Mucosa of descending colon (tissue), 3 donors: ENCODE results near the gene DYRK1A. TPM values are rescaled to one million over a fixed set of nuclear protein-coding genes. Genes with fewer than 3 reads are reported as not detected.

Experiments used
- ATAC-seq: fragments of 200-7000 bp; cut with Tn5 transposase; one replicate; pipeline ENCODE4 v1.9.1; 2020; ENCODE audit warnings: mild to moderate bottlenecking, moderate library complexity
- DNase-seq, 3 donors: peaks; one replicate each; pipeline ENCODE4 v3.0.0-alpha.2; 2020
- H3K36me3 ChIP-seq: fragments of 200-600 bp; one replicate; pipeline ENCODE4 v1.8.0; 2021; ENCODE audit warnings: low read depth, mild to moderate bottlenecking
- H3K4me1 ChIP-seq: fragments of 200-600 bp; one replicate; pipeline ENCODE4 v1.8.0; 2021; ENCODE audit warnings: low read depth, mild to moderate bottlenecking
- H3K4me3 ChIP-seq: fragments of 200-600 bp; one replicate; pipeline ENCODE4 v1.8.0; 2021; ENCODE audit warnings: mild to moderate bottlenecking
- H3K9me3 ChIP-seq: fragments of 200-600 bp; one replicate; pipeline ENCODE4 v1.8.0; 2021; ENCODE audit warnings: mild to moderate bottlenecking
- intact Hi-C, 2 donors: fragments of 100-400 bp; cut with DNase I in 1 of 2; cut with micrococcal nuclease in 1 of 2; formaldehyde crosslinking; loops; one replicate each; pipeline versions ENCODE4 v1.11.0 to v1.11.1; 2022; cut with DNase I, micrococcal nuclease
- total RNA-seq, 3 donors: library from RNA; stranded (reverse); fragmentation: NEBNext Ultra II Directional in 2 of 3; extraction: Animal tissue kit (Norgen Biotek cat#: 25700) in 2 of 3; gene quantifications; one replicate each; pipeline versions ENCODE4 v1.2.1 to v1.2.4, GENCODE V29; 2021 to 2023
- TF ChIP-seq, protein P1 (sequence below): fragments of 200-600 bp; IDR thresholded peaks from one replicate; pipeline ENCODE4 v1.8.0; 2022; ENCODE audit warnings: antibody characterized with exemption, mild to moderate bottlenecking
- donor health status: DM: no; HTN: no; CAD: no; lungs with moderate emphysema.
- donor health status: DM: no; HTN: no; CAD: no.
- donor health status: DM: no; HTN: yes; CAD: no.

Gene DYRK1A
- total RNA-seq, 3 donors from 2014 or later = 61.2 to 76.5 (median 72.7) TPM

DNA sequence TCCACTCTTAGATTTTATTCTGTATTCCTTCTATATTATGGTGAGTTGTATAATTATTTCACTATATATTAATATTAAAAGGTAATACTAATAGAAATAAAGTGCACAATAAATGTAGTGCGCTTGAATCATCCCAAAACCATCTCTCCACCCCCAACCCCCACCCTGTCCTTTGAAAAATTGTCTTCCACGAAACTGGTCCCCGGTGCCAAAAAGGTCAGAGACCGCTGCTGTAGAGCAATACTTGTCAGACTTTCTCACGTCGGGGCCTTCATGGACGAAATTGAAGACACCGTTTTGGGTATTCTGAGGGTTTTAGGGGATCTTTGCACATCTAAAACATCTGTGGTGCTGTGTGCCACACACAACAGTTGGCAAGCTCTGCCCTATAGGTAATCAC is 19.6 kb downstream of the DYRK1A start:
- no peak overlapping the region for H3K4me3 ChIP-seq
- DNase-seq (no peak), ATAC-seq (no peak)
- no peaks in the 10 kb centered on the region for H3K36me3 ChIP-seq
- TF ChIP-seq, protein P1, sequence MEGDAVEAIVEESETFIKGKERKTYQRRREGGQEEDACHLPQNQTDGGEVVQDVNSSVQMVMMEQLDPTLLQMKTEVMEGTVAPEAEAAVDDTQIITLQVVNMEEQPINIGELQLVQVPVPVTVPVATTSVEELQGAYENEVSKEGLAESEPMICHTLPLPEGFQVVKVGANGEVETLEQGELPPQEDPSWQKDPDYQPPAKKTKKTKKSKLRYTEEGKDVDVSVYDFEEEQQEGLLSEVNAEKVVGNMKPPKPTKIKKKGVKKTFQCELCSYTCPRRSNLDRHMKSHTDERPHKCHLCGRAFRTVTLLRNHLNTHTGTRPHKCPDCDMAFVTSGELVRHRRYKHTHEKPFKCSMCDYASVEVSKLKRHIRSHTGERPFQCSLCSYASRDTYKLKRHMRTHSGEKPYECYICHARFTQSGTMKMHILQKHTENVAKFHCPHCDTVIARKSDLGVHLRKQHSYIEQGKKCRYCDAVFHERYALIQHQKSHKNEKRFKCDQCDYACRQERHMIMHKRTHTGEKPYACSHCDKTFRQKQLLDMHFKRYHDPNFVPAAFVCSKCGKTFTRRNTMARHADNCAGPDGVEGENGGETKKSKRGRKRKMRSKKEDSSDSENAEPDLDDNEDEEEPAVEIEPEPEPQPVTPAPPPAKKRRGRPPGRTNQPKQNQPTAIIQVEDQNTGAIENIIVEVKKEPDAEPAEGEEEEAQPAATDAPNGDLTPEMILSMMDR = no peak
- intact Hi-C loops = no loop called here
- H3K4me1 ChIP-seq = peaks cover 24% of the 10 kb centered on the region
- no peaks in the 10 kb centered on the region for H3K9me3 ChIP-seq

DNA sequence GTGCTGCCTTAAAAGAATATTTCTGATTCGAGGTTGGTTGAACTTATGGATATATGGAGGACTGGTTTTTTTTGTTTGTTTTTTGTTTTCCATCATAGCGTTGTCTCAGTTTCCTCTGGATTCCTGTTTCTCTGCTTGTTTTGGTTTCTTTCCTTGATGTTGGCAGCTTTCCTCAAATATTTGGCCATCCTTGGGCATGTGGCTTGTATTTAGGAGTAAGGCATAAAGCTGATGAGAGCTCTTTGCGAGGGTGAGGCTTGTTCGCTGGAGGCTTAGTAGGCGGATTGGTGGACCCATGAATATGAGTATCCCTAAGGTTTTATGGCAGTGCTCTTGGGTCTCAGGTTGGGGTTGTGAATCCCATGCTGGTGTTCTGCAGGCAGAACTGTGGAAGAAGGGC is 22.9 kb downstream of the DYRK1A start:
- peaks cover 19% of the 10 kb centered on the region for H3K4me1 ChIP-seq
- ATAC-seq = no peak
- no peak for DNase-seq
- intact Hi-C loops = no loop called here
- H3K36me3 ChIP-seq = no peaks in the 10 kb centered on the region
- H3K9me3 ChIP-seq = no peaks in the 10 kb centered on the region
- no peak overlapping the region for H3K4me3 ChIP-seq
- TF ChIP-seq, protein P1 = no peak

DNA sequence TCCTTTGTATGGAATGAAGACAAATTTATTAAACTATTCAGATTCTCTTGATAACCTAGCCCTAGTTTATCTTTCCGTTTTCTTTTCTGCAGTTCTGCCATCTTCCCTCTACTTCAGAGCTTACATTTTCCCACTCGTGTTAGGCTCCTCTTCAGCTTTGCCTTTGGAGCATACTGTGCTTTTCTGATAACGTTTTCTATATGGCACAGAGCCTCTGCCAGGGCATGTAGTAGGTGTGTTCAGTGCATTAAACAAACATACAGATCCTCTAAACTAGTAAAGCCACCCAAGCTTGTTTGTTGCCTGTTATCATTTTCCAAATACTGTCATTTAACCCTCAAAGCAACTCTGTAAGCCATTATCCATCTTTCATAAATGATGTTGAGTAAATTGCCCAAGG is 25.1 kb downstream of the DYRK1A start:
- ATAC-seq (no peak), DNase-seq (no peak)
- TF ChIP-seq, protein P1 = no peak
- H3K4me3 ChIP-seq = no peak overlapping the region
- H3K9me3 ChIP-seq = no peaks in the 10 kb centered on the region
- peaks cover 9% of the 10 kb centered on the region for H3K4me1 ChIP-seq
- H3K36me3 ChIP-seq = no peaks in the 10 kb centered on the region
- intact Hi-C loops = no loop called here

DNA sequence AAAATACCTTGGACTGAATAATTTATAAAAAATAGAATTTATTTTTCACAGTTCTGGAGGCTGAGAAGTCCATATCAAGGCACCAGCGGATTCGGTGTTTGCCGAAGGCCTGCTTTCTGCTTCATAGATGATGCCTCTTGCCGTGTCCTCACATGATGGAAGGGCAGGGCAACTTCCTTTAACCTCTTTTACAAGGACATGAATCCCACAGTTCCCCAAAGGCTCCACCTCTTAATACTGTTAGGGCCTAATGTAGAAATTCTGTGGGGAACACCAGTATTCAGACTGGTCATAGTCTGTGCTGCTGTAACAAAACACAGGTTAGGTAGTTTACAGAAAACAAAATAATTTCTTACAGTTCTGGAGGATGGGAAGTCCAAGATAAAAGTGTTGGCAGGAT is 25.9 kb downstream of the DYRK1A start:
- no peak for DNase-seq
- Histone ChIP-seq H3K9me3 (no peaks in the 10 kb centered on the region), H3K36me3 (no peaks in the 10 kb centered on the region), H3K4me3 (no peak overlapping the region), H3K4me1 (peaks cover 6% of the 10 kb centered on the region)
- no peak for ATAC-seq
- intact Hi-C loops = no loop called here
- TF ChIP-seq, protein P1 = no peak

DNA sequence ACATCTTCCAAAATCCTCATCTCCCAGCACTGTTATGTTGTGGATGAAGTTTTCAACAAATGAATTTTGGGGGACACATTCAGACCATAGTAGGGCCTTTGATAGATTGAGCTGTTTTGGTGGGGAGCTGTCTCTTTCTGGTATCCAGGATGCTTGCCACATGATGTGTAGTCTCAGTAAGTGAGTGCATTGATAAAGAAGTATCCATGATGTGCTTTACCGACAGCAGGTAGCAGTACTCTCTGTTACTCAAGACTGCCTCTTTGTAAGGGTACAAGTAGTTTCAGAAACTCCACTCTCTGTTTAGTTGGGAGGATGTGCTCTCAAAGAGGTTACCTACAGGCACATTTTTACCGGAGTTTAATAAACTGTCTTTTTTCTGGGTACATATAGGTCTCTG is 26.5 kb downstream of the DYRK1A start:
- peaks cover 6% of the 10 kb centered on the region for H3K4me1 ChIP-seq
- intact Hi-C loops = no loop called here
- no peaks in the 10 kb centered on the region for H3K9me3 ChIP-seq
- H3K4me3 ChIP-seq = no peak overlapping the region
- H3K36me3 ChIP-seq = no peaks in the 10 kb centered on the region
- ATAC-seq (no peak), DNase-seq (no peak)
- TF ChIP-seq, protein P1 = no peak

DNA sequence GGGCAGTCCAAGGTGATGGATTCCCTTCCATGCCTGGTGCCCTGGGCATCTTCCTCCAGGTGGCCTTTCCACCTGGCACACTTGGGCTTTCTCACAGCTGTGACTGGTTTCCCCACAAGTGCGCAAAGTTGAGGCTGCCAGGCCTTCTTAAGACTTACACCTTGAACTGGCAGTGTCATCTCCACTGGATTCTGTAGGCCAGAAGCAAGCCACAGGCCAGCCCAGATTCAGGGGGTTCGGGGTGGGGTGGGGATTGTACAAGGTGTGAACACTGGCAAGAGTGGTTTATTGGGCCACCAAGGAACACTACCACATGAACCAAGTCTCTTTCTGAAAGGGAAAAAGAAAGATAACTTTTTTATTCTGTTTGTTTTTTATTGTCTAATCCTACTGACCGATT is 27.2 kb downstream of the DYRK1A start:
- intact Hi-C loops = no loop called here
- Histone ChIP-seq H3K4me3 (no peak overlapping the region), H3K9me3 (no peaks in the 10 kb centered on the region), H3K36me3 (no peaks in the 10 kb centered on the region), H3K4me1 (peaks cover 9% of the 10 kb centered on the region)
- TF ChIP-seq, protein P1 = no peak
- DNase-seq = no peak
- ATAC-seq = no peak
